ENCODE results near the gene TUT4.

The TUT4 gene

GRCh38 chr1:52404116-52404974, 148.5 kb downstream of the TUT4 start, which contains the start of the genes ORC1 and PRPF38A:
ORC1 (minus strand) TSS chr1:52404423; CDS start chr1:52402223, 2,200 bp downstream.
PRPF38A (plus strand) TSS chr1:52404602; CDS start chr1:52404750, 148 bp downstream.
- peak; percentile 95 for DNase-seq (ENCODE audit: low read depth)

- DNase-seq (ENCODE audit: low read depth): peak; percentile 70
Measured at GRCh38 chr1:52403566-52404115, 149.3 kb downstream of the TUT4 start.

DNA sequence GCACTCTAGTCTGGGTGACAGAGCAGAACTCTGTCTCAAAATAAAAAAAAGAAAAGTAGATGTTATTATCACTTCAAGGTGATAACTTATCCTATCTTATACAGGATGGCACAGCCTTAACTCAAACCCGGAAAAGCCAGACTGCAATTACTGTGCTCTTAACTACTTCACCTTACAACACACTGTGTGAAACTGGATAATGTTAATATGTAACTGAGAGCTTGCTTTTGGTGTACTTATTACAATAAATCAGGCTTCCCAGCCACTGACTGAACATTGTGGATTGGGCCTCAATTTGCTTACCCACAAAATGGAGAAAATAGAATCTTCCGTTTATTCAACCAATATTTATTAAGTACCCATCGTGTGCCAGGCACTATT, 150.0 kb downstream of the TUT4 start:
- no peak for DNase-seq (ENCODE audit: low read depth)

GRCh38 chr1:52400131-52400530, 152.8 kb downstream of the TUT4 start:
- no peak for DNase-seq (ENCODE audit: low read depth)

GRCh38 chr1:52399629-52400028, 153.3 kb downstream of the TUT4 start:
- DNase-seq (ENCODE audit: low read depth): no peak

- DNase-seq (ENCODE audit: low read depth): no peak
Measured at GRCh38 chr1:52393174-52393573, 159.7 kb downstream of the TUT4 start.

DNA sequence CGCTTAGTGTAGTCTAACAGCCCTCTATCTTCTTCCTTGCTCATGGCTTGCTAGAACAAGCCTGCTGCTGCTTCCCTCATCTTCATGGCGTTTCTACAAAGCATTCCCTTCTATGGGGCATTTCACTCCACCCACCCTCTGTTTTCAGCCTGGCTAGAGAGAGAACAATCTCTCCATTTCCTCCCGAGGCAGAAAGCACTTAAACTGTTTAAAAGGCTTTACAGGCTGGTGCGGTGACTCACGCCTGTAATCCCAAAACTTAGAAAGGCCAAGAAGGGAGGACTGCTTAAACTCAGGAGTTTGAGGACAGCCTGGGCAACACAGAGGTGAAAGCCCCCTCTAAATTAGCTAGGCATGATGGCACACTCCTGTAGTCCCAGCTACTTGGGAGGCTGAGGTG, 166.4 kb downstream of the TUT4 start:
- no peak for DNase-seq (ENCODE audit: low read depth)

- no peak for DNase-seq (ENCODE audit: low read depth)
Measured at GRCh38 chr1:52385376-52385775, 167.5 kb downstream of the TUT4 start.
